Endothelial cell of hepatic sinusoid (primary cell): Measurements from ENCODE around the gene TMTC2.

Experiments used
- in situ Hi-C: cut with HindIII; loops from 2 replicates; pipeline ENCODE4 v1.10.0; 2017; ENCODE audit warnings: low sequenced_read_pairs

The TMTC2 gene

DNA sequence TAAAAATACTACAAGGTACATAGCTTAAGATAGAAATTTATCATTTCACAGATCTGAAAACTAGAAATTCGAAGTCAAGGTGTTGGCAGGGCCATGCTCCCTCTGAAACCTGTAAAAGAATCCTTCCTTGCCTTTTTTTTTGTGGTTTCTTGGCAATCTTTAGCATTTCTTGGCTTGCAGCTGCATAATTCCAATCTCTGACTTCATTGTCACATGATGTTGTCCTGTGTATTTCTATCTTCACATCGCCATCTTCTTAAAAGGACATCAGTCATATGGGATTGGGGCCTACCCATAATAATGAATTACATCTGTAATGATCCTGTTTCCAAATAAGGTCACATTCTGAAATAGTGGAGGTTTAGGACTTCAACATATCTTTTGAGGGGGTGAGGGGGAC is 250.4 kb downstream of the TMTC2 start:
- in situ Hi-C loops = no loop called here

DNA sequence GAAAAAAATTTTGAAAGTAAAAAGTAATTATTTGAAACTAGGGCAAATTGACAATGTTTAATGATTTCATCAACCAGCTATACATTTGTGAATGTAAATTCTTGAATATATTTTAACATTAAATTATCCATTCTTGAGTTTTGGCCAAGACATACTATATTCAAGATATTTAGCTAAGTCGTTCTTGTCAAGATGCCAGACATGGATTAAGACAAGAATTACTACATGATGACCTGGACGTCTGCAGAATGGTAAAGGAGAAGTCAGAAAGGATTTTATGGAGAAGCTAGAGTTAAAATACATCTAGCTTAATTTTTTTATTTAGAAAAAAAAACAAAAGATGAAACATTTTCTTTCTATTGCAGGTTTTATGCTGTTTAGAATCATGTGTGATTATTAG is 255.8 kb downstream of the TMTC2 start:
- in situ Hi-C loops = no loop called here

DNA sequence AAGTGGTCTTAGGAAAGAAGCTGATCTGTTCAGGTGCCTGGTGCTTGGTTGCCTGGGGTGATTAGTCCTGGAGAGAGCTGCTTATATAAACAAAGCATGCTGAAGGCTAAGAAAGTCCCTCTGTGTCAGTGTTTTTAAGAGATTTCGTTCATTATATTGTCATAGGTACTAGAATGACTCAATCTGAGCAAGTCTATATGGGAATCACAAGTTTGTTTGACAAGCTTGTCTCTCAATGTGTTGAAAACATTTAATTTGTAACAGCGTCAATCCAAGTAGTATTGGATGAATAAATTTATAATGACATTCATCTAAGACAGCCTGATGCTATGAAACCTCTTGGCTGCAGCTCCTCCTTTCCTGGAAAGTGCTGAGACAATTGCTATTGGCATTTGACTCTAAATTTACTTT is 256.3 kb downstream of the TMTC2 start:
- in situ Hi-C loops = no loop called here

DNA sequence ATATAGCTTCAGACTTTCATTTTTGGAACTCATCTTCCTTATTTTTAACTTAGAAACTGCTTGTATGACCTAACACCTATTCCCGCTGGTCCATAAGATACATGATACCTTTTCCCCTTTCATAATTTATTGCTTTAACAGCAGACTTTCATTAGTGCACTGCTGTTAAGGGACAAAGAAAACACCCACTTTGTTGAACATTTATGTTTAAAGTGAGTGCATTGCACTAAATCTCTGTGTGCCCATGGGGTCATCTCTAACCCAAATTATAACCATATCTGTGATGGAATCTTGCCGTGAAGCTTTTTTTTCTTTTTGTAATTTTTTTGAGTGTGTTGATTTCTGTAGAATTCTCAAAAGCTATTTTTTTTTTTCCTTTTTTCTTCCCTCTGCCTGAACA is 261.8 kb downstream of the TMTC2 start:
- in situ Hi-C loops = no loop called here

DNA sequence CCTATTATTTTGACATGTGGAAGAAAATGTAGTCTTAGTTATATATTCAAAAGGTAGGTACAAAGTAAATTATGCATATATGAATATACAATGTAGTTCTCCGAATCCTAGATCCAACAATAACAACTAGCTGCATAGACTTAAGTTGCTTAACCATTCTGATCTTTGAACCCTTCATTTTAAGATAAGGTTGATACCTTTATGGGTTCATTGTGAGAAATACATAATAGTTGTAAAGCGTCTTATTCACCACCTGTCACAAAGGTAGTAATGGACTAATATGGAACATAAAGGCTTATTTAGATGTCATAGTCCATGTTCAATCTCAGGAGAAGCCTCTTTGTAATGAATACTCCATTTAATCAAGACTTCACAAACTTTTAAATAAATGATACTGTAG is 263.6 kb downstream of the TMTC2 start:
- in situ Hi-C loops = no loop called here

DNA sequence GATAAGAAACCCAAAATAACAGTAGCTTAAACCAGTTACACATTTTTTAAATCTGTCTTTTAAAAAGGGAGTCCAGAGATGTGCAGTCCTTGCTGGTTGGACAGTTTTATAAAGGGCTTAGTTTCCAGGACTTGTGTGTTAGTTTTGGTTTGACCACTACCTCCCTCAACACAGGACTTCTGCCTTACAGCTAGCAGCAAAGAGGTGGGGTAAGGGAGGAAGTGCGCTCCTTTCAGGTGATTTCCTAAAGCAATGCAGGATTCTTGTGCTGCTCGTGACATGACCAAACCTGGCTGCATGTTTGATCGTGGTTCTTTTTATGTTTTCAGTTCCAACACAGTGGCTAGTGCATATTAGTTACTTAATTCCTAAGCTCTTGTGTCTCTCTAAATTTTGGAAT is 266.2 kb downstream of the TMTC2 start:
- in situ Hi-C loops = no loop called here

DNA sequence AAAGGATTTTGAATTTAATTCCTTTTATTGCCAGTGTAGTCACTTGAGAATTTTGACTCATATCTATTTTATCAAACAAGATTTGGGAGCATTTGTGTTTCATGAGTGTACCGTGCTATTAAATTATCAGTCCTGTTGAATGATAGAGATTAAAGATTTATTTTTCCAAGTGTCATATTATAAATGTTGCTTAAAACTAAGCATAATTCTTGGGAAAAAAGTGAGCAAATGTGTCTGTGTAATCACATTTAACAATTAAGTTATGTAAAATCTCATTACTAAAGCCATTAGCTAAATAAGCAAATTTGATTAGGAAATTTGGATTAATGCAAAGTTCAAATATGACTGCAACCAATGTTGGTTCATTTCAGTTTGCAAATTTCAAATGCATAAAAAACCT is 266.7 kb downstream of the TMTC2 start:
- in situ Hi-C loops = no loop called here

DNA sequence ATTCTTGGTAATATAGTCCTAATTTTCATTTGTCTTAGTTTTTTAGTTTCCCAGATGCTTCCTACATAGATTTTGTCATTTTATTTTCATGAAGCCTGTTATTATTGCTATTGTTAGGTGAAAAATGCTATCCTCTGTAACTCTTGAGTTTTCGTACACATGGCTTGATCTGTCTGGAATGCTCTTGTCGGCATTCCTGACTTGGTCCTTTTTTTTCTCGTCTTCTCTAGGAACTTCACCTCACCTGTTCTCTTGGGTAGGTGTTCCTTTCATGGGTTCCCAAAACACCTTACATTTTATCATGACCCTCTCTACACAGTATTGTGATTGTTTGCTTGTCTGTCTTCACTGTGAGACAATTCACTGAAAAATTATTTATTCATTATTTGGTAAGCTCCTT is 267.4 kb downstream of the TMTC2 start:
- in situ Hi-C loops = no loop called here

DNA sequence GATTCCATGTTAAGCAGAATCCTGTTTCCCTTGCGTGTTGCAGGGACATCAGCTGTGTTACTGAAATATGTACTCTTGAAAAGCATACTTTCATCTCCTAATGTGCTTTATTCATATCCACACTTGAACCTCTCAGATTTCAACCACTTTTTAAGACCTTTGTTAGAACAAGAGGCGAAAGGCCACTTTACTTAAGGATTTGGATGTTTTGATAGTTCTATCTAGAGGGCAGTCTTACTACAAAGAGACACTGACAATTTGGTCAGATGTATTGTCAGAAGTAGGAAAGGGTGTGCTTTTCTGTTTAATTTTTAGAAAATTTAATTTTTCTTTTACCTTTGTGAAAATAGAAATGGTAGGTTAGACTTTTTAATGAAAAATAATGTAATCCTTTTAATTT is 267.9 kb downstream of the TMTC2 start:
- in situ Hi-C loops = no loop called here

DNA sequence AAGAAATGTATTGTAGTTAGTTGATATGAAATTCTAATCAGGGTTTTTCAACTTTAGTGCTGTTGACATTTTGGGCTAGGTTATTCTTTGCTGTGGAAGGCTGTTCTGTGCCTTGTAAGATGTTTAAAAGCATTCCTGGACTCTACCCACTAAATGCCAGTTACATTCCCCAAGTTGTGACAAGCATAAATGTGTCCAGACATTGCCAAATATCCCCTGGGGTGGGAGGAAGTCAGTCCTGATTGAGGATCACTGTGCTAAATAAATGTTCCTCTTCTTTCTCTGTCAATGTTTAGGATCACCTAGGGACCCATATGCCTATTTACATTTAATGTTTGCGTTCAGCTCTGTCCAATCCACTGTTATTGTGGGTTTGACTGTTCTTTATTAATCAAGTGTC is 268.3 kb downstream of the TMTC2 start:
- in situ Hi-C loops = no loop called here

DNA sequence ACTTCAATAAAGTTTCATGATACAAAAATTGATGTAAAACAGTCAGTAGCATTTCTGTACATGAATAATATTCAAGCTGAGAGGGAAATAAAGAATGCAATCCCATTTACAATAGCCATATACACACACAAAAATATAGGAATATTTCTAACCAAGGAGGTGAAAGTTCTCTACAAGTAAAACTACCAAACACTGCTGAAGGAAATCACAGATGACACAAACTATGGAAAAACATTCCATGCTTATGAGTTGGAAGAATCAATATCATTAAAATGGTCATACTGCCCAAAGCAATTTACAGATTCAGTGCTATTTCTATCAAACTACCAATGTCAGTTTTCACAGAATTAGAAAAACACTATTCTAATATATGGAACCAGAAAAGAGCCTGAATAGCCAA is 272.3 kb downstream of the TMTC2 start:
- in situ Hi-C loops = no loop called here

DNA sequence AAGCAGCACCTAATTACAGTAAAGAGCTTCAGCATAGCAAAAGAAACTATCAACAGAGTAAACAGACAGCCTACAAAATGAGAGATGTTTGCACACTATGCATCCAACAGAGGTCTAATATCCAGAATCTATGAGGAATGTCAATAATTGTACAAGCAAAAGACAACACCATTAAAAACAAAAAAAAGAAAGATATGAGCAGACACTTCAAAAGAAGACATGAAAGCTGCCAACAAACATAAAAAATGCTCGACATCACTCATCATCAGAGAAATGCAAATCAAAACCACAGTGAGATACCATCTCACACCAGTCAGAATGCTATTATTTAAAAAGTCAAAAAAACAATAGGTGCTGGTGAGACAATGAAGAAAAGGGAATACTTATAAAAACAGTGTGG is 273.1 kb downstream of the TMTC2 start:
- in situ Hi-C loops = no loop called here

DNA sequence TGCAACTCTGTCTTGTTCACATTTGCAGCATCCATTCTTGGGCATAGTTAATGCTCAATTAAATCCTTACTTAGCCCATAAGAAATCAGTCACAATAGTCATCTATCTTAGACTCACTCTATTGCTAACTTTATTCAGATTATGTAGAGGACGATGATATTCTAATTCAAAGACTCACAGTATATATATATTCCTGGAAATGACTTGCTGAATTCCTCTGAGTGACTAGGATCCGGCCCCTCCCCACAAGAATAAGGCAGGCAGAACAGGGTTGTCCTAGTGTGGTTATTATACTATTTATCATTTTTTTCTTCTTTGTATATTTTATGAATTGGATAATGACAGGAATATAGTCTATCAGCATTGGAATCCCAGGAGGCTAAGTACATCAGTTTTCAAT is 275.1 kb downstream of the TMTC2 start:
- in situ Hi-C loops = no loop called here

DNA sequence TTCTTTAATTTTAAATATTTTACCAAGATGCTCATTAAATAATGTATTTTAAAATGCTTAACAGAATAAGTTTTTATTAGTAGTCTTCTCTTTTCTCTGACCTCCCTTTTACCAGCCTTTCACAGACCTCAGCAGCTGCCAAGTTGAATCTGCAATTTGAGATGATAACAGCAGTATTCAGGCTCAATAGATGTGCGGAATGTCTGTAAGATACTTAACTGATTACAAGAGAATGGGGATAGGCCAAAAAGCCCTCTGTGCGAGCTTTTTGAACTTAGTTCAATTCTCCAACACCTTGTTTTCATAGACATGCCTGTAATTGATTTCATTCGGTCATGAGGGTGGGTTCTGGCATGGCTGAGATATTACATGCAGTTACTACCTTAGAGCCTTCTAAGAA is 277.2 kb downstream of the TMTC2 start:
- in situ Hi-C loops = no loop called here

DNA sequence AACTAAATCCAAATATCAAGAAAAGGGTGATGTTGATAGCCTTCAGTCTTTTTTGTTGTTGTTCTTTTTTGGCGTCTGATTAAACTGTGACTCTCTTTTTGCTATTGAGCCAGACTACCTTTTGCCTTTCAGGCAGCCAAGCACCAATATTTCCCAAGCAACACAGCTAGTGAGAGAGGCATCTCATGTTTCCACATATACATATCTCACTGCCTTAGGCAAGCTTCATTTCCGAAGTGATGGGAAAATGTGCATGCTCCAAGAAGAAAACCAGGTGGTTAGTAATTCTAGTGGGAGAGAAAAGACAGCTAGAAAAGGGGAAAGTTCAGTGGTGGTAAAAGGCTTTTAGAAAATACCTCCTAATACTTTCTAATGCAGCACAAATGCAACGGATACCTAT is 277.7 kb downstream of the TMTC2 start:
- in situ Hi-C loops = no loop called here

DNA sequence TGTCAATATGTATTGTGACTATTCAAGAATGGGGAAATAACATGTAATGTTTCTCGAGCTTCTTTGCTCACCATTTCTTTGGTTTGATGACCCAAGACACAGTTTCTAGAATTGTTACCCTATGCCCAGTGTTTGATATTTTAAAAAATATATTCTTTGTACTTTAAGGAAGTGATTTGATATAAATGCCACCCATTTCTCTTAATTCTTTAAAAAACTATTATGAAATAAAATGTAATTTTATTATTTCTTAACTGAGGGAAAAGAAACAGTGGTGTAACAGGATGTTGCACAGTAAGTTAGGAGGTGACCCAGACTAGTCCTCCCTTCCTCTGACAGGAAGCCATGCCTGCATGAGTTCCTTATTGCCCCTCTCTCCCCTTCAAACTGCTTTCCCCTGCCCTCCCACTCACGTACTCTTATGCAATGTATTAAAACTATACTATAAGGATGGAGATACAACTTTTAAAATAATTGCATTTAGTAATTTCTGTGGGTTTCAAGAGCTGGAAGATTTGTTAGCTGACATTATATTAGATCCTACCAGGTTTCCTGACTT is 279.4 kb downstream of the TMTC2 start:
- in situ Hi-C loops = no loop called here

DNA sequence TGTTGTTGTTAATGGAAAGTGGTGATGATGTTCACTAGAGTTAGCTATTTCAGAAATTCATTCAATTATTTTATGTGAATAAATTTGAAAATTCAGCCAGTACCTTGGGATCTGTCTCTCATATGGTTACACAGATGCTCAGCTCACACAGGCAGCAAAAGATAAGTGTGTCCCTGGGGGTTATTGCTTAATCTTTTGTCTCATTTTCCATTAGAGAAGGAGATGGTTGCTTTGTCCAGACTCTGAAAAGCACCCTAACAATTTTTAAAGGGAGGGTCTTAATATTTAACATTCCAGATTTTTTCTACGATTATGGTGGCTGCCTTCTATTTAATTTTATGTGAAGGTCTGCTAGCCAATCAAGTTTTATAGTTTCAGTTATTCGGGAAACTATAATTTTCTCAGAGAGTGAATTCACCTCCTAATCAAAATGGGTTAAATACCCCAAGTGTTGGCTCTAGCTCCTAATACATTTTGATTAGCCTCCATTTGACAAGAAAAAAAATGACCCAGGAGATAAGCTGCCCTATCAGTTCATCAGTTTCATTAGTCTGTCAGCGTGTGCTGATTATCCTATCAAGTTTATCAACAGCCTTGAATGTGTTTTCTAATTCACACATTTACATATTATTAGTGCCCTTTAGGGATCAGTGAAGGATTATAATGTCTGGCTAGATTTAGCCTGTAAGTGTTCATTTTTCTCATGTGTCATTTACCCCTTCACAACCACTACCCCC is 282.1 kb downstream of the TMTC2 start:
- in situ Hi-C loops = no loop called here

DNA sequence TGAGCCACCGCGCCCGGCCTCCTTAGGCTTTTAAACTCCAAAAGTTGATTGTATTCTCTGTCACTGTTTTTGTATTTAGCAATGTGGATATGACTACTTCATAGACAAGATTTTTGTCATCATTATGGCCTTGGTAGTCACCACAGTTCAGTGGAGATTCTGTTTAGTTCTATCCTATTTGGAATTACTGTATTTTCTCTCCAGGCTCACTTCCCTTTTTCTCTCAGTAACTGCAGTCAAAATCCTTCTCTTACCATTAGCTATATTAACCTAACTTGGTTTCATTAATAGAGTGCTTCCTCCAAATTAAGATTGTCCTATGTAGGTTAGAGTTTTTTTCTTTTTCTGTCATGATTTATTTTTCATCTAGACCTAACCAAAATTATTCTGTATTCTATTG is 283.9 kb downstream of the TMTC2 start:
- in situ Hi-C loops = no loop called here

DNA sequence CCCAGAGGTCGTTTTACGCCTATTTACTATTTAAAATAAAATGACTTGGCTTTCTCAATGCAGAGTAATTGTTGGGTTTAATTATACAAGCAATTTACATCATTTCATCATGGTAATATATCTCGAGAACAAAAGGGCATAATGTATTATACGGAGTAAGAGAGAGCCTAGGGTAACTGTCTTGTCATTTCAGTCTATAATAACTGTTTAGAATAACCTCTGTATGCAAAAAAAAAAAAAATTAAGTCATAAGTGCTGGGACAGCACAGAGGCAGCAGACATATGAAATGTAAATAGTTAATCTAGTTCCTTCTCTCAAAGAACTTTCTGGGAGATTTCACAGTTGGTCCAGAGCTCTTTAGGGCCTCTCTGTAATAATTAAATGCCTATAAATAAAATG is 284.9 kb downstream of the TMTC2 start:
- in situ Hi-C loops = no loop called here

DNA sequence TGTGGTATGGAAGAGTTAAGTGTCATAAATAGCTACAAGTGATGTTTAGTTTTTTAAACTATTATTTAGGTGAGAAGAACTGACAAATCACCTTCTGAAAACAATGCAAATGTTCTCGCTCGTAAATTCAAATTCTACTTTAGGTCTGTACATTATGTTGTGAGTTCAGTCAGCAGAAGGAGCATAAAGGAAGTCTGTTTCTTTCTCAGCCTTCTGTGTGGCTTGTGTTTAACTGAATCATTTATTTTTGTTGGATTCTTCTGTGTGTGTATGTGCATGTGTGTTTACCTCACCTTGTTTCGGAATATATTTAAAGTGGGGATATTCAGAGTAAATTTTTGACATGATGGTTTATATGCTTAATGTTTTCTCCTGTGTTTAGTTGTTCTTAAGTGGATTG is 285.9 kb downstream of the TMTC2 start:
- in situ Hi-C loops = no loop called here

DNA sequence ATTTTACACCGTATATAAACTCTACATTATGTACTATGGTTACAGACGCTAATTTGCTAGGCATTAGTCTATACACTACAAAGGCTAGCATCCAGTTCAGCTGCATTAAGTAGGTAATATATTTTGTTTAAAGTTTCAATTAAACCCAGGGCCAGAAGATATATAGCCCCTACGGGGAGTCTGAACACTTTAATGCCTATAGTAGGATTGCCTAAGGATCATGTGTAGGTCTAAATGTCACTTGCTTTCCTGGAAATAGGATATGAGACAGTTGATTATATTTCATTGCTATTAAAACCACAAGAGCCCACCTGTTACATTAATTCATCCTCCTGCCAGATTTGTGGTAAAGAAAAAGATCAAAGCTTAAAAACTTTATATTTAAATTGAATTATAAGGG is 286.9 kb downstream of the TMTC2 start:
- in situ Hi-C loops = no loop called here

DNA sequence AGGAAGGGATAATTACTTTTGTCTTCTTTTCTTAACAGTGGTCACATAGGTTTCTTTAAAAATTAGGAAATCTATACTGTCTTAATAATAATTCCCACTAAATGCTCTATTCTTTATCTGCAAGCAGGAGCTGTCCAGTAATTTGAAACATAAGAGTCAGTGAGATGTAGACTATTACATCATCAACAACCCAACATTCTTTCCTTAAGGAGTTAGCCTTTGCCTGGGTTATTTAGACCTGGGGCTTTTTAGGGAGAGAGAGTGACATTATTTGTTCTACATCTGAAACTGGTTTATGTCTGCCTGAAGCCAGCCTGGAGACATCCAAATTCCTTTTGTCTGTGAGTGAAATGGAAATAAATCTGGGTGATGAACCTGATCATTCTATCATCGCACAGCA is 294.4 kb downstream of the TMTC2 start:
- in situ Hi-C loops = loop anchor here (10.0 kb wide), 1 partner anchor 56 kb away; no protein-coding TSS in a partner anchor

DNA sequence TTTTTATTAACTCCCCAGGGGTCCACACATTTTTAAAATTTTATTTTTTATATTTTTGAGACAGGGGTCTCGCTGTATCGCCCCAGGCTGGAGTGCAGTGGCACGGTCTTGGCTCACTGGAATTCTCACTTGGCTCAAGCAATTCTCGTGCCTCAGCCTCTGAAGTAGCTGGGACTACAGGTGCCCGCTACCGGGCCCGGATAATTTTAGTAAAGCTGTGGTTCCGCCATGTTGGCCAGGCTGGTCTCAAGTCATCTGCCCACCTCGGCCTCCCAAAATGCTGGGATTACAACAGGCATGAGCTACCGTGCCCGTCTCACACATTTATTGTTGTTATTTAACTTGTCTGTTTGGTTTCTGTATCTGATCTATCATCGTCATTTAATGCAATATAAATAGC is 307.4 kb downstream of the TMTC2 start:
- in situ Hi-C loops = no loop called here
